OCI-LY3 (cell line): ENCODE data around the gene LMBRD1.

Experiments used
- EZH2phosphoT487 ChIP-seq: fragments of 200-600 bp; shearing (Covaris generic); IDR thresholded peaks from 2 replicates; pipeline ENCODE4 v1.6.1; 2018; ENCODE audit warnings: antibody characterized with exemption, mixed run types, low read depth
- TF ChIP-seq, protein P1 (sequence below): fragments of 200-600, 300-600 bp; sonication (generic); IDR thresholded peaks from 2 replicates; pipeline ENCODE4 v1.5.1; 2014; ENCODE audit warnings: antibody characterized with exemption, low read length, low read depth

DNA sequence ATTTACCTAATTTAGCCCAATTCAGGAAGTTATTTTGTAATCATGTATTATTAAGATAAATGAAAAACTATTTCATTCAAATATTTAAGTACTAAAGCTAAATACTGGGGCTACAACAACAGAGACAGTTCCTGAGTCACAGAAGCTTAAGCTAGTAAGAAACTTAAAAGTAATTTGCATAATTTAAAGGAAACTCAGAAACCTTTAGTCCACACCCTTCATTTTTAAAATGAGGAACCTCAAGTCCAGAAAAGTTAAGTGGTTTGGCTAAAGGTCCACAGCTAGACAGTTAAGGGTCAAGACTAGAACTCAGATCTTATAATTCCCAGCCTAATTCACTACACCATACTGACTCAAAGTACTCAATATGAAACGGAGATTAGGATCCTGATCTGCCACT, 7.2 kb downstream of the LMBRD1 start:
- TF ChIP-seq, protein P1, sequence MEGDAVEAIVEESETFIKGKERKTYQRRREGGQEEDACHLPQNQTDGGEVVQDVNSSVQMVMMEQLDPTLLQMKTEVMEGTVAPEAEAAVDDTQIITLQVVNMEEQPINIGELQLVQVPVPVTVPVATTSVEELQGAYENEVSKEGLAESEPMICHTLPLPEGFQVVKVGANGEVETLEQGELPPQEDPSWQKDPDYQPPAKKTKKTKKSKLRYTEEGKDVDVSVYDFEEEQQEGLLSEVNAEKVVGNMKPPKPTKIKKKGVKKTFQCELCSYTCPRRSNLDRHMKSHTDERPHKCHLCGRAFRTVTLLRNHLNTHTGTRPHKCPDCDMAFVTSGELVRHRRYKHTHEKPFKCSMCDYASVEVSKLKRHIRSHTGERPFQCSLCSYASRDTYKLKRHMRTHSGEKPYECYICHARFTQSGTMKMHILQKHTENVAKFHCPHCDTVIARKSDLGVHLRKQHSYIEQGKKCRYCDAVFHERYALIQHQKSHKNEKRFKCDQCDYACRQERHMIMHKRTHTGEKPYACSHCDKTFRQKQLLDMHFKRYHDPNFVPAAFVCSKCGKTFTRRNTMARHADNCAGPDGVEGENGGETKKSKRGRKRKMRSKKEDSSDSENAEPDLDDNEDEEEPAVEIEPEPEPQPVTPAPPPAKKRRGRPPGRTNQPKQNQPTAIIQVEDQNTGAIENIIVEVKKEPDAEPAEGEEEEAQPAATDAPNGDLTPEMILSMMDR, result no peak
- TF ChIP-seq EZH2phosphoT487, result no peak
